Retinal pigment epithelial cell (primary cell): ENCODE measurements around the gene L3MBTL4.
"Not testable (repeated sequence)": the region's sequence is repeated elsewhere in the genome, so short reads cannot be mapped to it uniquely, and the experiment has no call there.

ENCODE experiments used
- DNase-seq: peaks from one replicate; pipeline ENCODE4 v3.0.0-alpha.2; 2010; ENCODE audit warnings: low read depth
- H3K4me3 ChIP-seq: 2 replicates; pipeline ENCODE4 v1.5.1; 2011; ENCODE audit warnings: mild to moderate bottlenecking, low read length, control low read depth, moderate library complexity
- CTCF ChIP-seq: conservative IDR thresholded peaks from 2 replicates; pipeline ENCODE4 v1.5.1; 2011; ENCODE audit warnings: low read depth, low read length, control low read depth, inconsistent platforms

L3MBTL4 gene

GRCh38 chr18:6284761-6285160, 129.9 kb downstream of the L3MBTL4 start:
- TF ChIP-seq CTCF, result no peak
- H3K4me3 ChIP-seq, result no peak overlapping the region
- no peak for DNase-seq

- TF ChIP-seq CTCF, result no peak
These were observed 130.4 kb downstream of the L3MBTL4 start for GRCh38 chr18:6284300-6284699.

GRCh38 chr18:6281874-6282273, 132.8 kb downstream of the L3MBTL4 start:
- TF ChIP-seq CTCF, result no peak

More at GRCh38 chr18:6284300-6284699, 130.4 kb downstream of the L3MBTL4 start:
- DNase-seq, result no peak
- no peak overlapping the region for H3K4me3 ChIP-seq

GRCh38 chr18:6280211-6280743, 134.4 kb downstream of the L3MBTL4 start:
- no peak for DNase-seq
- no peak for TF ChIP-seq CTCF
- no peak overlapping the region for H3K4me3 ChIP-seq

More at GRCh38 chr18:6281874-6282273, 132.8 kb downstream of the L3MBTL4 start:
- no peak for DNase-seq
- H3K4me3 ChIP-seq, result no peak overlapping the region

- no peak for DNase-seq
These were observed 135.4 kb downstream of the L3MBTL4 start for GRCh38 chr18:6279308-6279707.

GRCh38 chr18:6273423-6273822, 141.3 kb downstream of the L3MBTL4 start:
- H3K4me3 ChIP-seq, result no peak overlapping the region
- no peak for DNase-seq
- TF ChIP-seq CTCF, result no peak

More at GRCh38 chr18:6279308-6279707, 135.4 kb downstream of the L3MBTL4 start:
- no peak overlapping the region for H3K4me3 ChIP-seq
- TF ChIP-seq CTCF, result no peak

GRCh38 chr18:6272144-6272543, 142.6 kb downstream of the L3MBTL4 start:
- not testable (repeated sequence) for H3K4me3 ChIP-seq, DNase-seq
